ENCODE measurements around the gene NR3C2.

NR3C2 gene

DNA sequence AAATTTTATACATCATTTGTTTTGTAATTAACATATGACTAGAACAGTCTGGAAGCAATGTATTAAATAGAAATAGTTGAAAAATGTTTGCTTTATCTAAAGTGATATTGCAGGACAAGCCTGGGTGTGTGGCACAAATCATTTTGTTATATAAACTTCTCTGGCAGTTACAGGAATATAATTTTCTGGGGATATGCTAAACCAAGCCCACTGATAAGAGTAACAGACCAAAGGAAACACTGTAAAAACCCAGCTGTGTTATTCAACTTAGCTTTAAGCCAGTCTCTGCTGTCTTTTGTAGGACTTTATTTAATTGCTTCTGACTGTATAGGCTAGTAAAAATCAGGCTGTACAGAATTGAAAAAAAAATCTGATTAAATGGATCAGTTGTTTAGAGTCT, 156.2 kb downstream of the NR3C2 start:
- DNase-seq (ENCODE audit: extremely low read depth, low read depth): no peak

DNA sequence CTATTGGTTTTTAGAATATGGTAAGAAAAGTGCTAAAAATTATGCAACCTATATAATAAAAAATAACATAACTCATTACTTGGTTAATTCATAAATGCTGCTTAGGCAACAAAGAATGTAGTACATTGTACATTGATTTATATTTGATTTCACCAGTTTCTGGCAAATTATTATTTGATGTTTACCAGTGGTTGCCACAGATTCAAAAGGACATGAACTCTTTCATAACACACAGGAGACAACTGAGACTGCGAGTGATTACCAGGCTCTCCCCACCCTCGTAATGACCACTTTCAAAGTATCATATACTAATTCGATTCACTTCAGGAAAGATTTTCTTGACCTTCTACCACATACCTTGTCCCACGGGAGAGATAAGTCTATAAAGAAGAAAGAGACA, 158.5 kb downstream of the NR3C2 start:
- no peak for DNase-seq (ENCODE audit: extremely low read depth, low read depth)
- TF ChIP-seq, protein P1, sequence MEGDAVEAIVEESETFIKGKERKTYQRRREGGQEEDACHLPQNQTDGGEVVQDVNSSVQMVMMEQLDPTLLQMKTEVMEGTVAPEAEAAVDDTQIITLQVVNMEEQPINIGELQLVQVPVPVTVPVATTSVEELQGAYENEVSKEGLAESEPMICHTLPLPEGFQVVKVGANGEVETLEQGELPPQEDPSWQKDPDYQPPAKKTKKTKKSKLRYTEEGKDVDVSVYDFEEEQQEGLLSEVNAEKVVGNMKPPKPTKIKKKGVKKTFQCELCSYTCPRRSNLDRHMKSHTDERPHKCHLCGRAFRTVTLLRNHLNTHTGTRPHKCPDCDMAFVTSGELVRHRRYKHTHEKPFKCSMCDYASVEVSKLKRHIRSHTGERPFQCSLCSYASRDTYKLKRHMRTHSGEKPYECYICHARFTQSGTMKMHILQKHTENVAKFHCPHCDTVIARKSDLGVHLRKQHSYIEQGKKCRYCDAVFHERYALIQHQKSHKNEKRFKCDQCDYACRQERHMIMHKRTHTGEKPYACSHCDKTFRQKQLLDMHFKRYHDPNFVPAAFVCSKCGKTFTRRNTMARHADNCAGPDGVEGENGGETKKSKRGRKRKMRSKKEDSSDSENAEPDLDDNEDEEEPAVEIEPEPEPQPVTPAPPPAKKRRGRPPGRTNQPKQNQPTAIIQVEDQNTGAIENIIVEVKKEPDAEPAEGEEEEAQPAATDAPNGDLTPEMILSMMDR (IDR thresholded peaks at IDR 0.05; ENCODE audit: low read depth, low read length): no peak

More for the DNA sequence above, 156.2 kb downstream of the NR3C2 start:
- TF ChIP-seq, protein P1 (IDR thresholded peaks at IDR 0.05; ENCODE audit: low read depth, low read length): no peak

DNA sequence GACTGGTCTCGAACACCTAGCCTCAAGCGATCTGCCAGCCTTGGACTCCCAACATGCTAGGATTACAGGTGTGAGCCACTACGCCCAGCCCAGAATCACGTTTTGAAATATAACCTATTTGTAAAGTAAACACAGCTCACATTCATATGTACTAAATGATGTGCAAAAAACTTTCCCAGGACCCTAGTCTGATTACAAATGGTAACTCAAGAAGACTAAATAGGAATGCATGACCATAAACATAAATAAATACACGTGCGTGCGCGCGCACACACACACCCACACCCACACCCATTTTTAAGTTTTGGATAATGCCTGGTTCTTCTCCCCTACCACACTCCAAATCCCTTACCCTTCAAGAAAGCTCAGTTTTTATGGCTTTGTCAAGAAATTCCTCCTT, 163.9 kb downstream of the NR3C2 start:
- DNase-seq (ENCODE audit: extremely low read depth, low read depth): no peak
- TF ChIP-seq, protein P1 (IDR thresholded peaks at IDR 0.05; ENCODE audit: low read depth, low read length): no peak

DNA sequence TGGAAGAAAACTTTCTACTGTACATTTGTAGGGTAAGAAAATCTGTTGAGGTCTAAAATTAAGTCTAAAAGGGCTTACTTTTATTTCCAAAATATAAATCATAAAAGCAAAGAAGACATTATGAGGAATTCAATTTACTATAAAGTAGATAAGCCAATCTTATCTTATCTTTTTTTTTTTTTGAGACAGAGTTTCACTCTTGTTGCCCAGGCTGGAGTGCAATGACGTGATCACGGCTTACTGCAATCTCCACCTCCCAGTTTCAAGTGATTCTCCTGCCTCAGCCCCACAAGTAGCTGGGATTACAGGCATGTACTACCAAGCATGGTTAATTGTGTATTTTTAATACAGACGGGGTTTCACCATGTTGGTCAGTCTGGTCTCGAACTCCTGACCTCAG, 166.9 kb downstream of the NR3C2 start:
- DNase-seq (ENCODE audit: extremely low read depth, low read depth): no peak
- TF ChIP-seq, protein P1 (IDR thresholded peaks at IDR 0.05; ENCODE audit: low read depth, low read length): no peak

DNA sequence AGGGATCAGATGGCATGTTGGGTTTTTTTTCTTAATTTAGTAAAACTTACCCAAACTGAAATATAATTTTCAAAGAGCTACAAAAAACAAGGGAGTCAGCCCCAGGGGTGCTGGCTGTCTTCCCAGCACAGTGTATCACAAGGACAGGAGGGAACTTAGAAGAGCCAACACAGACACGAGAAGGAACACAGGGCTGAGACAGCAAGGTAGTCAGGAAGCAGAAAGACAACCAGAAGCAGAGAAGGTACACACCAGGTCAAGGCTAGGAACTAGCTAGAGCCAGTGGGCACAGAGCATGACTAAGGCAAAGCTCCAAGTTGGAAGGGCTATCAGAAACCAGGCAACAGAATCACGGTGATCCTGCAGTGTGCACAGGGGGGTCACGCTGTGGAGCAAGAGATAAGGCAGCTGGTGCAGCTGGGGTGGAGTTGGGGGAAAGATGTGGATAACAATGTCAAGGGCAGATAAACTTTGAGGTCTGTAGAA, 168.7 kb downstream of the NR3C2 start:
- TF ChIP-seq, protein P1 (IDR thresholded peaks at IDR 0.05; ENCODE audit: low read depth, low read length): no peak
- no peak for DNase-seq (ENCODE audit: extremely low read depth, low read depth)

DNA sequence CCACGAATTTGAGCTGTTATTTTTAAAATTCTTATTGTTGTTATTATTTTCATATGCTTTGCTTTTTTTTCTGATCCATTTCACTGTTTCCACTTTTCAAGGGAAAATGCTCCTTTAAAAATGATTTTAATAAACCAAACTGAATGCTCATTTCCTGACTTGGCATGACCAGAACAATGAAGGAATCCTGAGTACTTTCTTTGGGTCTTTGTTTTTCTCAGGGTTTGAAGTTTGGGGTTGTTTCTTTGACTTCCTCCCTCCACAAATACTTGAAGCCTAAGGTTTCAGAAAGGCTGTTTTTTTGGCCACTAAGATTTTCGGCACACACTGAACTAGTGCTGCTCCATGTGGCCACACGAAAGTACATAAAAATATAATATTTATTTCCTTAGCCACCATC, 171.0 kb downstream of the NR3C2 start:
- no peak for DNase-seq (ENCODE audit: extremely low read depth, low read depth)
- TF ChIP-seq, protein P1 (IDR thresholded peaks at IDR 0.05; ENCODE audit: low read depth, low read length): no peak

DNA sequence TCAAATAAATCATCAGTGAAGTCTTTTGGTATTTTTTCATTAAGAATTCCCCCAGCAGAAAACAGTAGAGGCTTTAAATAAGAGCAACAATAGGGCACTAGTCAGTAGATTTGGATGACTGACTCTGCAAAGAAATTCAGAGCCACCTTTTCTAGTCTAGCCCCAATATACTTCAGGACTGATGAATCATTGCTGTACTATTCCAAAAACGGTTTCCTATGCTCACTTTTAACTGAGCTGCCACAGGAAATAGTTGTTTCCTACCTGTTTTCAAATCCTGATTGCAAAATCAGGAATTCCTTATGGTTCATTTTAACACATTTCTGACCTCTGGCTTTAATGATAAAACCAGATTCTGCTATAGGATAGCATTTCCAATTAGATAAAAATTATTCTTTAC, 171.6 kb downstream of the NR3C2 start:
- TF ChIP-seq, protein P1 (IDR thresholded peaks at IDR 0.05; ENCODE audit: low read depth, low read length): no peak
- no peak for DNase-seq (ENCODE audit: extremely low read depth, low read depth)
